Measurements from ENCODE around the gene FAIM2.

Gene FAIM2

DNA sequence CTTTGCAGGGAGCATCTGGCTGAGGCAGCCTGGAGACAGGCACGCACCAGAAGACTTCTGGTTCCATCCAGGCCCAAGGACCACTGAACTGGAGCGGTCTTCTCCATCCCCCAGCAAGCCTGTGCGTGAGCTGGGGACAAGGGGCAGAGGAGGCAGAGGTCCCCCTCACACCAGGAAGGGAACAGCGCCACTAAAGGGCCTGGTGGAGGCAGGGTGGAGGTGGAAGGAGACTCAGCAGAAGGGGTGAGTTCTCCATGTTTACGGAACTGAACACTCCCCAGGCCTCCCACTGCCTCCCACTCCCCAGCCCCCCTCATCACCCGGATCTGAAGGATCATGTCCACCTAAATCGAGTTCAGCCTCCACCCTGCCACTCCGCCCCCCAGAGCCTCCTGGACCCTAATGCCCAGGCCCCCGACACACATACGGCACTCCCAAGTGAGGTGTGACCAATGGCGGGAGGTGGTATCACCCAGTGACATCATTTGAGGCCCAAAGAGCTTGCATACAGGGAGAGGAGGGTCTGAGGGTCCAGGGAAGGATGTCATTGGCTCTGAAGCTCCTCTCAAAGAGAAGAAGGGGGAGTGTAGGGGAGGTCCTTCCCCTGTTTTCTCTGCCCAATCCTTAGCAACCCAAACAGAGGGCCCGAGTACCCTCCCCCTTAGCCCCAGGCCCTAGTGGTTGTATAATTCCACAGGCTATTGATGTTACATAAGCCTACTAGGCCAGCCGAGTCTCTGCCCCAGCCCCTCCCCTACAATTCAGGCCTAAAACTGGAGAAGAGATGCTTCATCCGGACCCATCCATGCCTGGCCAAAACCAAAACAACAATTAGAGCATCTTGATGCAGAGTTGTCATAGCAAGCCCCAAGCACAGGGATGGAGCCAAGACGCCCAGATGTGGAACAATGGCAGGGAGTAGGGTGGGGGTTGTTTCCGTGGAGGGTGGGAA, 1.0 kb downstream of the FAIM2 start:
- Histone ChIP-seq H3K27me3 (ENCODE audit: insufficient read depth, poor library complexity, severe bottlenecking) (peaks cover 34% of the 10 kb centered on the region), H3K27ac (replicated peaks) (no peak overlapping the region), H3K4me3 (replicated peaks; ENCODE audit: insufficient read depth, low read length) (no peak overlapping the region)
- no peak for DNase-seq (ENCODE audit: low read depth in 1 of 2, low spot score in 1 of 2)
- no peak for TF ChIP-seq SPI1 (IDR thresholded peaks at IDR 0.05; ENCODE audit: borderline replicate concordance, low read depth)
- TF ChIP-seq GABPA (IDR thresholded peaks at IDR 0.05; ENCODE audit: low read depth) = no peak
- TF ChIP-seq, protein P1, sequence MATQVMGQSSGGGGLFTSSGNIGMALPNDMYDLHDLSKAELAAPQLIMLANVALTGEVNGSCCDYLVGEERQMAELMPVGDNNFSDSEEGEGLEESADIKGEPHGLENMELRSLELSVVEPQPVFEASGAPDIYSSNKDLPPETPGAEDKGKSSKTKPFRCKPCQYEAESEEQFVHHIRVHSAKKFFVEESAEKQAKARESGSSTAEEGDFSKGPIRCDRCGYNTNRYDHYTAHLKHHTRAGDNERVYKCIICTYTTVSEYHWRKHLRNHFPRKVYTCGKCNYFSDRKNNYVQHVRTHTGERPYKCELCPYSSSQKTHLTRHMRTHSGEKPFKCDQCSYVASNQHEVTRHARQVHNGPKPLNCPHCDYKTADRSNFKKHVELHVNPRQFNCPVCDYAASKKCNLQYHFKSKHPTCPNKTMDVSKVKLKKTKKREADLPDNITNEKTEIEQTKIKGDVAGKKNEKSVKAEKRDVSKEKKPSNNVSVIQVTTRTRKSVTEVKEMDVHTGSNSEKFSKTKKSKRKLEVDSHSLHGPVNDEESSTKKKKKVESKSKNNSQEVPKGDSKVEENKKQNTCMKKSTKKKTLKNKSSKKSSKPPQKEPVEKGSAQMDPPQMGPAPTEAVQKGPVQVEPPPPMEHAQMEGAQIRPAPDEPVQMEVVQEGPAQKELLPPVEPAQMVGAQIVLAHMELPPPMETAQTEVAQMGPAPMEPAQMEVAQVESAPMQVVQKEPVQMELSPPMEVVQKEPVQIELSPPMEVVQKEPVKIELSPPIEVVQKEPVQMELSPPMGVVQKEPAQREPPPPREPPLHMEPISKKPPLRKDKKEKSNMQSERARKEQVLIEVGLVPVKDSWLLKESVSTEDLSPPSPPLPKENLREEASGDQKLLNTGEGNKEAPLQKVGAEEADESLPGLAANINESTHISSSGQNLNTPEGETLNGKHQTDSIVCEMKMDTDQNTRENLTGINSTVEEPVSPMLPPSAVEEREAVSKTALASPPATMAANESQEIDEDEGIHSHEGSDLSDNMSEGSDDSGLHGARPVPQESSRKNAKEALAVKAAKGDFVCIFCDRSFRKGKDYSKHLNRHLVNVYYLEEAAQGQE (IDR thresholded peaks at IDR 0.05; ENCODE audit: insufficient replicate concordance, low read depth) = no peak
- TF ChIP-seq POLR2AphosphoS5 (IDR thresholded peaks at IDR 0.05; ENCODE audit: low read depth) = no peak
- TF ChIP-seq, protein P2, sequence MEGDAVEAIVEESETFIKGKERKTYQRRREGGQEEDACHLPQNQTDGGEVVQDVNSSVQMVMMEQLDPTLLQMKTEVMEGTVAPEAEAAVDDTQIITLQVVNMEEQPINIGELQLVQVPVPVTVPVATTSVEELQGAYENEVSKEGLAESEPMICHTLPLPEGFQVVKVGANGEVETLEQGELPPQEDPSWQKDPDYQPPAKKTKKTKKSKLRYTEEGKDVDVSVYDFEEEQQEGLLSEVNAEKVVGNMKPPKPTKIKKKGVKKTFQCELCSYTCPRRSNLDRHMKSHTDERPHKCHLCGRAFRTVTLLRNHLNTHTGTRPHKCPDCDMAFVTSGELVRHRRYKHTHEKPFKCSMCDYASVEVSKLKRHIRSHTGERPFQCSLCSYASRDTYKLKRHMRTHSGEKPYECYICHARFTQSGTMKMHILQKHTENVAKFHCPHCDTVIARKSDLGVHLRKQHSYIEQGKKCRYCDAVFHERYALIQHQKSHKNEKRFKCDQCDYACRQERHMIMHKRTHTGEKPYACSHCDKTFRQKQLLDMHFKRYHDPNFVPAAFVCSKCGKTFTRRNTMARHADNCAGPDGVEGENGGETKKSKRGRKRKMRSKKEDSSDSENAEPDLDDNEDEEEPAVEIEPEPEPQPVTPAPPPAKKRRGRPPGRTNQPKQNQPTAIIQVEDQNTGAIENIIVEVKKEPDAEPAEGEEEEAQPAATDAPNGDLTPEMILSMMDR (IDR thresholded peaks at IDR 0.05; ENCODE audit: insufficient read depth, low read length) = no peak

DNA sequence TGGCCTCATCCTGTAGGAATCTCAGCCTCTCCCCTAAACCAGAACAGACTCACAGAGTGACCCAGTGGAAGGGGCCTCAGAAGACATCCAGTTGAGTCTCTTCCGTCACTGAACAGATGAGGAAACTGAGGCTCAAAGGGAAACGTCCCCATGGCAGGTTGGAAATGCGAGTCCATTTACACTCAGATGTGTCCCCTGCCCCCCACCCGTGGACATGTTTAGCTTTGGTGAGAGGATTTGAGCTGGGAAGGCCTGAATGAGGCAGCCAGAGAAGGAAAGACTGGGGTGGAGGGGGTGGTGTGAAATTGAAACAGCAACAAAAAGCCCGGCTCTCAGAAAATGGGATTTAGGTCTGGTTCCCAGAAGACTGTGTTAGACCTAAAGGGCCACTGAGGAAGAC, 1.7 kb downstream of the FAIM2 start:
- no peak overlapping the region for H3K4me3 ChIP-seq (replicated peaks; ENCODE audit: insufficient read depth, low read length)
- DNase-seq (ENCODE audit: low read depth in 1 of 2, low spot score in 1 of 2) = no peak

DNA sequence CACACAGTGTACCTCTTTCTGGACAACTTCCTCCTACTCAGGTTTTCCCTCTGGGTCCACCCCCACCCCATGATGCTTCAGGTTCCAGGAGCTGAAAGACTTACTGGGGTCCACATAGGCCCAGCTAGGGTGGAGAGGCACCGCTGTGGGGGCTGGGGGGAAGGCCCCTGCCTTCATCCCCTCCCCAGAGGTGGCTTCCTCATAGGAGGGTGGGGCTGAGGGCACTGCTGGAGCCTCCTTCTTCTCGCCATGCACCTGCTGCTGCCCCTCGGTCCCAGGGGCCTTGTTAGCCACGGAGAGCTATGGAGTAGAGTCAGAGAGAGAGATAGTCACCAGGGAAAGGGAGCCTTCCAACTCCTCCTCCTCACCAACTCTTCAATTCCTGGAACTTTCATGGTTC, 2.7 kb downstream of the FAIM2 start:
- Histone ChIP-seq H3K27me3 (ENCODE audit: insufficient read depth, poor library complexity, severe bottlenecking) (peaks cover 34% of the 10 kb centered on the region), H3K4me3 (replicated peaks; ENCODE audit: insufficient read depth, low read length) (no peak overlapping the region), H3K27ac (replicated peaks) (no peak overlapping the region)
- TF ChIP-seq, protein P2 (IDR thresholded peaks at IDR 0.05; ENCODE audit: insufficient read depth, low read length) = no peak
- no peak for TF ChIP-seq GABPA (IDR thresholded peaks at IDR 0.05; ENCODE audit: low read depth)
- TF ChIP-seq, protein P1 (IDR thresholded peaks at IDR 0.05; ENCODE audit: insufficient replicate concordance, low read depth) = no peak
- no peak for TF ChIP-seq SPI1 (IDR thresholded peaks at IDR 0.05; ENCODE audit: borderline replicate concordance, low read depth)
- TF ChIP-seq POLR2AphosphoS5 (IDR thresholded peaks at IDR 0.05; ENCODE audit: low read depth) = no peak
- DNase-seq (ENCODE audit: low read depth in 1 of 2, low spot score in 1 of 2) = no peak

More for the DNA sequence above, 1.7 kb downstream of the FAIM2 start:
- TF ChIP-seq POLR2AphosphoS5 (IDR thresholded peaks at IDR 0.05; ENCODE audit: low read depth) (no peak), SPI1 (IDR thresholded peaks at IDR 0.05; ENCODE audit: borderline replicate concordance, low read depth) (no peak), GABPA (IDR thresholded peaks at IDR 0.05; ENCODE audit: low read depth) (no peak)
- TF ChIP-seq, protein P2 (IDR thresholded peaks at IDR 0.05; ENCODE audit: insufficient read depth, low read length) = no peak
- TF ChIP-seq, protein P1 (IDR thresholded peaks at IDR 0.05; ENCODE audit: insufficient replicate concordance, low read depth) = no peak
- H3K27me3 ChIP-seq (ENCODE audit: insufficient read depth, poor library complexity, severe bottlenecking) = peaks cover 34% of the 10 kb centered on the region
- H3K27ac ChIP-seq (replicated peaks) = no peak overlapping the region
